ENCODE measurements around the gene ABCA2. TPM values are rescaled to one million over a fixed set of nuclear protein-coding genes. Genes with fewer than 3 reads are reported as not detected.

The ABCA2 gene
- total RNA-seq, 1 experiment from 2014 or later = 19.2 TPM

DNA sequence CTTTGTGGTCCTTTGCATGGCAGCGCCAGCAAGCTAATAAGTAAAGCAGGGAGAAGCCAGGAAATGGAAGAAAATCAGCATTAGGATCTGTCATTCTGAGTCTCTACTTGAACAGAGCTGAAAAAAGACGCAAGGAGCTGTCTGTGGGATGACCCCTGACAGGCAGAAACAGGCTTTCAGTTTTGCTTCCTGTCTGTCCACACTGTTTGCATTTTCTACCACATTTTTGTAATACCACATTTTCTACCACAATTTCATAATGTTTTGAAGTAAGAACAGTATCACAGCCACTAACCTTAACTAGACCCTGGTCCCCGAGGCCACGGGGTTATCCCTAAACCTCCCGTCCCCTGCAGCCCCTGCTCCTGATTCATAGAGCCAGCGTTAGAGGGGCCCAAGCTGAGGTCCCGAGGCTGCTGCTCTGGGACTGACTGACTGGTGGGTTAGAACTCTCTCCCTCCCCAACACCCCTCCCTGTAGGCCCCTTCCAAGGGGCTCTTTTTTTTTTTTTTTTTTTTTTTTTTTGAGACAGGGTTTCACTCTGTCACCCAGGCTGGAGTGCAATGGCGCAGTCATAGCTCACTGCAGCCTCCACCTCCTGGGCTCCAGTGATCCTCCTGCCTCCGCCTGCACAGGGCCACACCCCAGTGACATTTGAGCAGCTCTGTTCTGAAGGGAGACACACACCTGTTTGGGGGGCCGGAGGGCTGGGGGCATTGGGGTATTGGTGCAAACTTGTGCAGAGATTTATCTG, 27.7 kb downstream of the ABCA2 start (continued):
- TF ChIP-seq, protein P1, sequence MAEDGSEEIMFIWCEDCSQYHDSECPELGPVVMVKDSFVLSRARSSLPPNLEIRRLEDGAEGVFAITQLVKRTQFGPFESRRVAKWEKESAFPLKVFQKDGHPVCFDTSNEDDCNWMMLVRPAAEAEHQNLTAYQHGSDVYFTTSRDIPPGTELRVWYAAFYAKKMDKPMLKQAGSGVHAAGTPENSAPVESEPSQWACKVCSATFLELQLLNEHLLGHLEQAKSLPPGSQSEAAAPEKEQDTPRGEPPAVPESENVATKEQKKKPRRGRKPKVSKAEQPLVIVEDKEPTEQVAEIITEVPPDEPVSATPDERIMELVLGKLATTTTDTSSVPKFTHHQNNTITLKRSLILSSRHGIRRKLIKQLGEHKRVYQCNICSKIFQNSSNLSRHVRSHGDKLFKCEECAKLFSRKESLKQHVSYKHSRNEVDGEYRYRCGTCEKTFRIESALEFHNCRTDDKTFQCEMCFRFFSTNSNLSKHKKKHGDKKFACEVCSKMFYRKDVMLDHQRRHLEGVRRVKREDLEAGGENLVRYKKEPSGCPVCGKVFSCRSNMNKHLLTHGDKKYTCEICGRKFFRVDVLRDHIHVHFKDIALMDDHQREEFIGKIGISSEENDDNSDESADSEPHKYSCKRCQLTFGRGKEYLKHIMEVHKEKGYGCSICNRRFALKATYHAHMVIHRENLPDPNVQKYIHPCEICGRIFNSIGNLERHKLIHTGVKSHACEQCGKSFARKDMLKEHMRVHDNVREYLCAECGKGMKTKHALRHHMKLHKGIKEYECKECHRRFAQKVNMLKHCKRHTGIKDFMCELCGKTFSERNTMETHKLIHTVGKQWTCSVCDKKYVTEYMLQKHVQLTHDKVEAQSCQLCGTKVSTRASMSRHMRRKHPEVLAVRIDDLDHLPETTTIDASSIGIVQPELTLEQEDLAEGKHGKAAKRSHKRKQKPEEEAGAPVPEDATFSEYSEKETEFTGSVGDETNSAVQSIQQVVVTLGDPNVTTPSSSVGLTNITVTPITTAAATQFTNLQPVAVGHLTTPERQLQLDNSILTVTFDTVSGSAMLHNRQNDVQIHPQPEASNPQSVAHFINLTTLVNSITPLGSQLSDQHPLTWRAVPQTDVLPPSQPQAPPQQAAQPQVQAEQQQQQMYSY (CRISPR knock-in tag; IDR thresholded peaks at IDR 0.05) = no peak
- TF ChIP-seq IRF2 (CRISPR knock-in tag; IDR thresholded peaks at IDR 0.05; ENCODE audit: borderline replicate concordance, low read depth) = no peak
- no peak for TF ChIP-seq GTF2I (CRISPR knock-in tag; conservative IDR thresholded peaks at IDR 0.05)
- no peak for TF ChIP-seq ELF4 (CRISPR knock-in tag; IDR thresholded peaks at IDR 0.05; ENCODE audit: low read depth)

DNA sequence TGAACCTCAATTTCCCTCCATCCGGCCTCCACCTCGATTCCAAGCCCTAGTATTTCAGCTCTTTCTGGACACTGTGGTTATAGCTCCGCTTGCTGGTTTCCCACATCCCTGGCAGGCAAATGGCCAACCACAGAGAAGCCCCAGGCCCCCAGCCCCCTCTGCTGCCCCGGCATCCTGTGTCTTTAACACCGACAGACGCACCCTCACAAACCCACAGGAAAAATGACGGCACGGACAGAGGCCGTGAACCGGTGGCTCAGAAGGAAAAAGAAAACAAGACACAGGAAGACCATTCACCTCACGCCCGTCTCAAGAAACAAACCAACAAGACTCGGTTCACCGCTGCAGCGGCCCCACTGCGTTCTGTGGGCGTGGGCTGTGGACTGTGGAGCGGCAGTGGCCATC, 30.2 kb downstream of the ABCA2 start:
- no peak overlapping the region; the same call in 1 of the 2 replicates for H3K4me3 Mint-ChIP-seq
- H3K36me3 Mint-ChIP-seq = no peaks in the 10 kb centered on the region
- TF ChIP-seq, protein P2, sequence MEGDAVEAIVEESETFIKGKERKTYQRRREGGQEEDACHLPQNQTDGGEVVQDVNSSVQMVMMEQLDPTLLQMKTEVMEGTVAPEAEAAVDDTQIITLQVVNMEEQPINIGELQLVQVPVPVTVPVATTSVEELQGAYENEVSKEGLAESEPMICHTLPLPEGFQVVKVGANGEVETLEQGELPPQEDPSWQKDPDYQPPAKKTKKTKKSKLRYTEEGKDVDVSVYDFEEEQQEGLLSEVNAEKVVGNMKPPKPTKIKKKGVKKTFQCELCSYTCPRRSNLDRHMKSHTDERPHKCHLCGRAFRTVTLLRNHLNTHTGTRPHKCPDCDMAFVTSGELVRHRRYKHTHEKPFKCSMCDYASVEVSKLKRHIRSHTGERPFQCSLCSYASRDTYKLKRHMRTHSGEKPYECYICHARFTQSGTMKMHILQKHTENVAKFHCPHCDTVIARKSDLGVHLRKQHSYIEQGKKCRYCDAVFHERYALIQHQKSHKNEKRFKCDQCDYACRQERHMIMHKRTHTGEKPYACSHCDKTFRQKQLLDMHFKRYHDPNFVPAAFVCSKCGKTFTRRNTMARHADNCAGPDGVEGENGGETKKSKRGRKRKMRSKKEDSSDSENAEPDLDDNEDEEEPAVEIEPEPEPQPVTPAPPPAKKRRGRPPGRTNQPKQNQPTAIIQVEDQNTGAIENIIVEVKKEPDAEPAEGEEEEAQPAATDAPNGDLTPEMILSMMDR (IDR thresholded peaks at IDR 0.05) = no peak
- TF ChIP-seq JAZF1 (CRISPR knock-in tag; IDR thresholded peaks at IDR 0.05) (no peak), PRRX2 (CRISPR knock-in tag; IDR thresholded peaks at IDR 0.05) (no peak), ESRRA (CRISPR knock-in tag; IDR thresholded peaks at IDR 0.05; ENCODE audit: borderline replicate concordance) (no peak), SOX15 (CRISPR knock-in tag; IDR thresholded peaks at IDR 0.05) (no peak), OVOL2 (CRISPR knock-in tag; IDR thresholded peaks at IDR 0.05; ENCODE audit: borderline replicate concordance) (no peak), ZNF416 (CRISPR knock-in tag; IDR thresholded peaks at IDR 0.05) (no peak), FOXP1 (CRISPR knock-in tag; IDR thresholded peaks at IDR 0.05; ENCODE audit: borderline replicate concordance) (no peak), NFATC4 (CRISPR knock-in tag; IDR thresholded peaks at IDR 0.05) (no peak), NFYB (CRISPR knock-in tag; conservative IDR thresholded peaks at IDR 0.05; ENCODE audit: low read depth) (no peak), TEAD1 (CRISPR knock-in tag; IDR thresholded peaks at IDR 0.05) (no peak)
- TF ChIP-seq, protein P3, sequence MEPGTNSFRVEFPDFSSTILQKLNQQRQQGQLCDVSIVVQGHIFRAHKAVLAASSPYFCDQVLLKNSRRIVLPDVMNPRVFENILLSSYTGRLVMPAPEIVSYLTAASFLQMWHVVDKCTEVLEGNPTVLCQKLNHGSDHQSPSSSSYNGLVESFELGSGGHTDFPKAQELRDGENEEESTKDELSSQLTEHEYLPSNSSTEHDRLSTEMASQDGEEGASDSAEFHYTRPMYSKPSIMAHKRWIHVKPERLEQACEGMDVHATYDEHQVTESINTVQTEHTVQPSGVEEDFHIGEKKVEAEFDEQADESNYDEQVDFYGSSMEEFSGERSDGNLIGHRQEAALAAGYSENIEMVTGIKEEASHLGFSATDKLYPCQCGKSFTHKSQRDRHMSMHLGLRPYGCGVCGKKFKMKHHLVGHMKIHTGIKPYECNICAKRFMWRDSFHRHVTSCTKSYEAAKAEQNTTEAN (CRISPR knock-in tag; IDR thresholded peaks at IDR 0.05) = no peak
- TF ChIP-seq, protein P4, sequence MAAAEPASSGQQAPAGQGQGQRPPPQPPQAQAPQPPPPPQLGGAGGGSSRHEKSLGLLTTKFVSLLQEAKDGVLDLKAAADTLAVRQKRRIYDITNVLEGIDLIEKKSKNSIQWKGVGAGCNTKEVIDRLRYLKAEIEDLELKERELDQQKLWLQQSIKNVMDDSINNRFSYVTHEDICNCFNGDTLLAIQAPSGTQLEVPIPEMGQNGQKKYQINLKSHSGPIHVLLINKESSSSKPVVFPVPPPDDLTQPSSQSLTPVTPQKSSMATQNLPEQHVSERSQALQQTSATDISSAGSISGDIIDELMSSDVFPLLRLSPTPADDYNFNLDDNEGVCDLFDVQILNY (CRISPR knock-in tag; IDR thresholded peaks at IDR 0.05) = no peak
- no peak for ATAC-seq
- H3K27ac Mint-ChIP-seq = no peak overlapping the region
- no peaks in the 10 kb centered on the region for H3K9me3 Mint-ChIP-seq
- ChIA-PET CTCF (interaction anchor here (0.7 to 2.8 kb wide), 2 partner anchors 20 to 50 kb away, joined by 3 to 18 read pairs; no protein-coding TSS in a partner anchor), POLR2A (no interaction called here)
- H3K27me3 Mint-ChIP-seq (ENCODE audit: low read depth) = no peaks in the 10 kb centered on the region
- peaks cover 4% of the 10 kb centered on the region; the same call in 1 of the 2 replicates for H3K4me1 Mint-ChIP-seq
- no peak for DNase-seq (ENCODE audit: low spot score)
